Endothelial cell of umbilical vein (primary cell): ENCODE data around the gene SP140L. TPM values are rescaled to one million over a fixed set of nuclear protein-coding genes. Genes with fewer than 3 reads are reported as not detected.

Experiments
- BruUV-seq: library from RNA; stranded (reverse); fragments of 400-500 nt; replicated peaks from 2 replicates; lab custom pipeline; 2021; lab: Mats Ljungman, UMichigan
- CTCF ChIA-PET: fragments of 300-600, 350-600 bp; sonication (Branson Sonifier 250); formaldehyde crosslinking; loops from one replicate; lab custom pipeline; 2021; ENCODE audit warnings: antibody characterized with exemption, inconsistent platforms; lab: Charles Lee
- POLR2A ChIA-PET: fragments of 300-600, 350-600 bp; sonication (Branson Sonifier 250); formaldehyde crosslinking; loops from one replicate; lab custom pipeline; 2021; ENCODE audit warnings: antibody characterized with exemption, inconsistent platforms; lab: Charles Lee
- DNase-seq: peaks from one replicate; pipeline ENCODE4 v3.0.0-alpha.2; 2011; ENCODE audit warnings: low read depth, low spot score
- FAIRE-seq: peaks from 2 replicates; lab custom pipeline; 2011; peaks lifted over from hg19 to GRCh38; lab: Jason Lieb, UNC
- H2AFZ ChIP-seq: 2 replicates; pipeline ENCODE4 v1.6.0; 2012; ENCODE audit warnings: low read depth, low read length, control low read depth, inconsistent platforms
- H3K27ac ChIP-seq: 2 replicates; pipeline ENCODE4 v1.5.1; 2011; ENCODE audit warnings: low read depth, mild to moderate bottlenecking, control low read depth, low read length, moderate library complexity; ENCODE audit not compliant: insufficient read depth
- H3K27me3 ChIP-seq, 2 experiments: 2 replicates each; pipeline versions ENCODE4 v1.6.0 to v1.6.1; 2011; ENCODE audit warnings: low read length in 2 of 2, mixed read lengths in 1 of 2; ENCODE audit not compliant: control insufficient read depth in 2 of 2, insufficient read depth in 2 of 2
- H3K36me3 ChIP-seq, 2 experiments: 2 replicates in 1 of 2; 3 replicates in 1 of 2; pipeline ENCODE4 v1.5.1; 2011; ENCODE audit warnings: low read length in 2 of 2, mild to moderate bottlenecking in 1 of 2, moderate library complexity in 1 of 2; ENCODE audit not compliant: control insufficient read depth in 2 of 2, insufficient read depth in 2 of 2; ENCODE audit errors: extremely low read depth in 1 of 2
- H3K4me1 ChIP-seq: 3 replicates; pipeline ENCODE4 v1.5.1; 2011; ENCODE audit warnings: mild to moderate bottlenecking, low read length; ENCODE audit not compliant: control insufficient read depth, insufficient read depth; ENCODE audit errors: extremely low read depth
- H3K4me2 ChIP-seq: 2 replicates; pipeline ENCODE4 v1.6.1; 2011; ENCODE audit warnings: low read length, control low read depth, mixed read lengths; ENCODE audit not compliant: insufficient read depth
- H3K4me3 ChIP-seq, 3 experiments: fragments of 200-600 bp in 1 of 3; sonication (generic), shearing (Covaris generic) in 1 of 3; replicated peaks in 1 of 3; 2 replicates each; pipeline ENCODE4 v1.5.1; 2011 to 2016; ENCODE audit warnings: control low read depth in 3 of 3, low read length in 3 of 3, mild to moderate bottlenecking in 2 of 3, inconsistent platforms in 1 of 3, low read depth in 1 of 3, moderate library complexity in 1 of 3; ENCODE audit not compliant: insufficient read depth in 1 of 3
- H3K79me2 ChIP-seq: 2 replicates; pipeline ENCODE4 v1.6.0; 2012; ENCODE audit warnings: low read length, inconsistent platforms; ENCODE audit not compliant: control insufficient read depth, insufficient read depth
- H3K9ac ChIP-seq: replicated peaks from 2 replicates; pipeline ENCODE3; 2011; ENCODE audit warnings: low read length, control low read depth; ENCODE audit not compliant: insufficient read depth; ENCODE audit errors: extremely low read depth
- H3K9me1 ChIP-seq: replicated peaks from 3 replicates; pipeline ENCODE4 v1.6.0; 2011; ENCODE audit warnings: mild to moderate bottlenecking, low read length; ENCODE audit not compliant: control insufficient read depth, insufficient read depth; ENCODE audit errors: extremely low read depth
- H3K9me3 ChIP-seq: replicated peaks from 2 replicates; pipeline ENCODE4 v1.5.1; 2012; ENCODE audit warnings: low read length, inconsistent platforms; ENCODE audit not compliant: control insufficient read depth, insufficient read depth
- H4K20me1 ChIP-seq: replicated peaks from 2 replicates; pipeline ENCODE3; 2011; ENCODE audit warnings: mild to moderate bottlenecking, low read length; ENCODE audit not compliant: control insufficient read depth, insufficient read depth; ENCODE audit errors: extremely low read depth
- CTCF ChIP-seq, 2 donors: IDR thresholded peaks; 1 replicate in 1 of 2; 2 replicates in 1 of 2; pipeline ENCODE4 v1.5.1; 2011; ENCODE audit warnings: low read length in 2 of 2, mild to moderate bottlenecking in 2 of 2, moderate library complexity in 2 of 2, control low read depth in 1 of 2, inconsistent platforms in 1 of 2, low read depth in 1 of 2; ENCODE audit not compliant: insufficient read depth in 1 of 2; ENCODE audit errors: extremely low read depth in 1 of 2
- EZH2 ChIP-seq: IDR thresholded peaks from 2 replicates; pipeline ENCODE4 v1.6.1; 2012; ENCODE audit warnings: borderline replicate concordance, low read depth, mild to moderate bottlenecking, moderate library complexity, low read length, inconsistent platforms; ENCODE audit not compliant: severe bottlenecking
- FOS ChIP-seq: IDR thresholded peaks from 2 replicates; pipeline ENCODE4 v1.6.1; 2011; ENCODE audit warnings: mild to moderate bottlenecking, low read length, moderate library complexity, borderline replicate concordance; ENCODE audit not compliant: insufficient read depth
- GATA2 ChIP-seq: IDR thresholded peaks from 2 replicates; pipeline ENCODE4 v1.7.0; 2011; ENCODE audit warnings: low read depth, mild to moderate bottlenecking, moderate library complexity, mixed read lengths, low read length; ENCODE audit not compliant: insufficient read length, insufficient read depth
- JUN ChIP-seq: IDR thresholded peaks from 2 replicates; pipeline ENCODE4 v1.6.1; 2011; ENCODE audit warnings: borderline replicate concordance, low read depth; ENCODE audit not compliant: insufficient read length, insufficient read depth
- MAX ChIP-seq: IDR thresholded peaks from 2 replicates; pipeline ENCODE4 v1.6.1; 2011; ENCODE audit not compliant: insufficient read depth, insufficient read length
- MYC ChIP-seq: IDR thresholded peaks from one replicate; pipeline ENCODE4 v1.6.1; 2011; ENCODE audit warnings: mild to moderate bottlenecking, low read depth, low read length
- POLR2A ChIP-seq: IDR thresholded peaks from 2 replicates; pipeline ENCODE4 v1.6.1; 2012; ENCODE audit warnings: low read depth, mild to moderate bottlenecking, control low read depth, low read length
- POLR2AphosphoS5 ChIP-seq: IDR thresholded peaks from 2 replicates; pipeline ENCODE4 v1.6.1; 2012; ENCODE audit warnings: low read depth, mild to moderate bottlenecking, control low read depth, low read length, moderate library complexity; ENCODE audit not compliant: insufficient read depth
- dilution Hi-C: fragments of 300-500 bp; cut with MboI; formaldehyde crosslinking; loops from one replicate; pipeline ENCODE4 v1.15.0; 2019; ENCODE audit warnings: low sequenced_read_pairs; ENCODE audit not compliant: extremely low pct_ligation_motif_present
- intact Hi-C: fragments of 100-400 bp; cut with micrococcal nuclease; formaldehyde crosslinking; loops from one replicate; pipeline ENCODE4 v1.10.0; 2022
- polyA plus RNA-seq, 4 experiments: library from polyadenylated mRNA; depleted of rRNA in 3 of 4; stranded (reverse) in 3 of 4; unstranded in 1 of 4; fragments of >200 nt; gene quantifications; 2 replicates each; pipeline versions ENCODE4 v1.2.1 to v1.2.3, GENCODE V29; 2011 to 2012; ENCODE audit warnings: missing spikeins in 1 of 4
- total RNA-seq: library from RNA; stranded (reverse); gene quantifications from 2 replicates; pipeline ENCODE4 v1.2.3, GENCODE V29; 2021

SP140L gene
- total and polyA plus RNA-seq, 2 donors (not counting 3 experiments of a cell fraction or from before 2014, with no cell fraction given), result 16.0 to 27.3 TPM

DNA sequence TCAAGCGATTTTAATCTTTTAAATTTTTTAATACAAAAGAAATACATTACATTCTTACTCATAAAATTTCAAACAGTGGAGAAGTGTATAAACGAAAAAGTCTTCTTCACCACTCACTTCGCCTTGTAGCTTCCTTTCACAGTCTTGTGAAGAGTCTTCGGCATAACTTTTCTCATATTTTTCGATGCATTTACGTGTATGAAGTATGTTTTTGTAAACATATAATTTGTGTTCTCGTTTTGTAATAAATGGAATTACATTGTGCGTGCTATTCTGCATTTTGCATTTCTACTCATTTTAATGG is 1.1 kb downstream of the SP140L start:
- Histone ChIP-seq H3K27ac (no peak overlapping the region), H3K4me3 (no peak overlapping the region), H3K4me2 (peak overlapping the region; percentile 98), H3K36me3 (peaks cover 0 to 2% of the 10 kb centered on the region in 2 experiments), H2AFZ (no peak overlapping the region), H3K4me1 (peaks cover 17% of the 10 kb centered on the region), H3K9me1 (no peaks in the 10 kb centered on the region), H3K27me3 (no peaks in the 10 kb centered on the region), H3K79me2 (peaks cover 11% of the 10 kb centered on the region), H3K9ac (no peak overlapping the region), H4K20me1 (no peaks in the 10 kb centered on the region), H3K9me3 (no peaks in the 10 kb centered on the region)
- ChIA-PET POLR2A (no interaction called here), CTCF (interaction anchor here (1.0 to 2.1 kb wide), 3 partner anchors 8 to 51 kb away, joined by 3 to 5 read pairs (median 4); no protein-coding TSS in a partner anchor)
- intact Hi-C loops, result loop anchor here (5.0 kb wide), 2 partner anchors 106 to 406 kb away; partner anchors contain the start of genes FBXO36 and TRIP12
- dilution Hi-C loops, result no loop called here
- TF ChIP-seq MAX, result no peak
- no peak for TF ChIP-seq MYC
- no peak for TF ChIP-seq CTCF (IDR thresholded peaks at IDR 0.05; ENCODE audit: extremely low read depth in 1 of 2, insufficient read depth in 1 of 2, low read depth in 1 of 2, low read length in 2 of 2)
- TF ChIP-seq POLR2AphosphoS5, result no peak
- TF ChIP-seq GATA2, result no peak
- TF ChIP-seq EZH2, result no peak
- no peak for TF ChIP-seq JUN
- no peak for TF ChIP-seq FOS
- no peak for TF ChIP-seq POLR2A
- FAIRE-seq (no peak), DNase-seq (no peak)
- BruUV-seq, result no TSS peak
